ENCODE results near the gene ACOT11. TPM values are rescaled to one million over a fixed set of nuclear protein-coding genes. Genes with fewer than 3 reads are reported as not detected.

ACOT11 gene
- 2.3 and 4.4 TPM in 2 replicates for total RNA-seq

GRCh38 chr1:54547601-54548388 lies at the start of gene ACOT11:
TSS of gene ACOT11 (plus strand) at chr1:54548228. CDS start at chr1:54548310, 82 bp downstream.

DNA sequence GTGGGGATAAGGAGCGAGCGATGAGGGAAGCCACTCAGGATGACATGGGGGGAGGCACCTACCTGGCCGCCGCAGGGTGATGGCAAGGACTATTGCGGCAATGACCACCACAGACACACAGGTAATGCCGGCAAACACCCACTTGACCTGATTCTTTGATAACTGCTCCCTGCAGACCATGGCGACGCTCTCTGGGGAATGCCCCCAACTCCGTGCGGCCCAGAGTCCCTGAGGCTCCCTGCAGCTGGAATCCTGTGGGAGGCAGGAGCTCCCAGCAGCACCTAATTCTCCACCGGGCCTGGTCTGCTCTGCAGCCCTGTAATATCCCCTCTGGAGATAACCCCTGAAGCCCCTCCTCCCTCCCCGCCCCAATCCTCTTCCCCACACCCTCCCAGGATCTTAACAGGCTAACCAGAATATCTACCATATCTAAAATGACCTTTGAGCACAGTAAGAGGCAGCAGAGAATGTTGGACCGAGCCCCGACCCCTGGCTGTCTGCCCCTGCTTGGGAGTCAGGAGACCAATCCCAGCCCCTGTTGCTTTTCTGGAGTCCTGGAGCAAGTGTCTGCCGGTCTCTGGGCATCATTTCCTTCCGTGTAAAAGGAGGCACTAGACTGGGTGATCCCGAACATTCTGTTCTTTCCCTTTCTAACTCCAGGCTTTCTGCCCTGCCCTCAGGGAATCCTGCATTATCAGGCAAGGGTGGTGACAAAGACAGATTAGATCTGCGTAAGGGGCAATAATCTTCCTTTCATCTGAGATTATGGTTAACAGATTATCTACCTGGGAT lies 75.4 kb downstream of the ACOT11 start, which contains the start of gene FAM151A:
TSS of gene FAM151A (minus strand) at position 310 of the 792 bp plus-strand sequence. CDS start at position 180, 130 bp downstream.

DNA sequence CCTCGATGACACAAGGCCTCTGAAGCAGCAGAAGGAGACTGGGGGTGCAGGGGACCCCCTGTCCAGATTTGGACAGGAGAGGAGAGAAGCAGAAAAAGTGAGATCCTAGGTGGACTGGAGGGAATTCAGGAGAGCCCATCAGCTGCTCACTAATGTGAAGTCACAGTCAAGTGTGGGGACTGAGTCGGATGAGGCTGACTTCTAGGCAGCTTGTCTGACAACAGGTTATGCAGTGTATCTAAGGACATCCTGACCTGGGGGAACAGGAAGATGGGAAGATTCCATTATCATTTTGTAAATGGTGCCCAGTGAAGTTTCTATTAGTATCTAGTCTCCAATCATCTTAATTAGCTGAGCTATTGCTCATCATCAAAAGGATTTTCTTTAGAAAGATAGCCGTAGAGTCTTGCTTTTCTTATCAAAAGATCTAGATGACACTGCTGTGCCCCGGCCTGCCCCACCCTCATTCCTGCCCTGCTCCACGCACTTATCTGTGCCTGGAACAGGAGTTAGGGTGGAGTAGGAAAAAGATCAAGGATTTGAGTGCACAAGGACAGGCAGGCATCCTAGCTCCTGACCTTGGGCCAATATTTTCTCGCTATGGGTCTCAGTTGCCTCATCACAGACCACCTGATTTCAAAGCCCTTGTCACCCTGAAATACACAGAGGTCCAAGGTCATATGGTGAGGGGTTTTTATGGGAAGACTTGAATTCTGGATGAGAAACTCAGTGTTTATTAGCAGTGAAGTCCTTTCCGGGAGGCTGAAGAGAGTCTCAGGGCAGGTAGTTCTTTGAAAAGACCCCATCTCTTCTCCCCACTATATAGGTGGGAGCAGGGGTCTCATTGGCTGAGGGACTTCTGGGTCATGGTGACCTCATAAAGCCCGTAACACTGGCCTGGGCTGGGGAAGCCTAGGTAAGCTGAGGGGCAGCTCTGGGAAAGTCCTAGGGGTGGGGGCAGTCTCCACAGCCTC lies 93.1 kb downstream of the ACOT11 start, which contains the start of gene MROH7:
TSS of gene MROH7 (plus strand) at position 924 of the 974 bp plus-strand sequence. CDS start 11,141 bp downstream, outside the sequence.

Other genes starting within 250 kb of the ACOT11 start
- gene SSBP3, start 141.8 kb upstream of the ACOT11 start, total RNA-seq = 5.9 and 10.0 TPM in 2 replicates
- gene FAM151A, start 75.3 kb downstream of the ACOT11 start, total RNA-seq = not detected in 2 replicates
- gene MROH7, start 93.6 kb downstream of the ACOT11 start, total RNA-seq = 0.28 TPM in 1 of 2 replicates, not detected in the other
- 25.4 and 30.9 TPM in 2 replicates for gene TTC4, start 167.6 kb downstream of the ACOT11 start, total RNA-seq
- 4.4 and 5.1 TPM in 2 replicates for gene PARS2, start 216.3 kb downstream of the ACOT11 start, total RNA-seq

Measured in regular cardiac myocyte (primary cell).